RWPE1 (cell line): ENCODE results near the gene NKAP.
A peak's percentile ranks its signal among the peaks of the same experiment; 100 is the strongest.
"Not testable (repeated sequence)": the region's sequence is repeated elsewhere in the genome, so short reads cannot be mapped to it uniquely, and the experiment has no call there.

Experiments
- CTCF ChIA-PET: fragments of 350-600 bp; sonication (Branson Sonifier 250); formaldehyde crosslinking; extraction: SDS; loops from one replicate; lab custom pipeline; 2021; lab: Yijun Ruan, JAX
- POLR2A ChIA-PET: fragments of 400-600 bp; formaldehyde crosslinking; extraction: SDS; loops from one replicate; lab custom pipeline; 2020; ENCODE audit warnings: antibody characterized with exemption; ENCODE audit not compliant: low non-redundant PET; lab: Yijun Ruan, JAX
- DNase-seq: peaks from one replicate; pipeline ENCODE4 v3.0.0; 2012; ENCODE audit warnings: low spot score
- H3K27ac ChIP-seq: fragments of 450-650 bp; 2 replicates; pipeline ENCODE4 v1.5.1; 2017
- TF ChIP-seq, protein P1 (sequence below): fragments of 450-650 bp; conservative IDR thresholded peaks from 2 replicates; pipeline ENCODE4 v1.5.1; 2017; ENCODE audit warnings: low read depth, mild to moderate bottlenecking

Gene NKAP

DNA sequence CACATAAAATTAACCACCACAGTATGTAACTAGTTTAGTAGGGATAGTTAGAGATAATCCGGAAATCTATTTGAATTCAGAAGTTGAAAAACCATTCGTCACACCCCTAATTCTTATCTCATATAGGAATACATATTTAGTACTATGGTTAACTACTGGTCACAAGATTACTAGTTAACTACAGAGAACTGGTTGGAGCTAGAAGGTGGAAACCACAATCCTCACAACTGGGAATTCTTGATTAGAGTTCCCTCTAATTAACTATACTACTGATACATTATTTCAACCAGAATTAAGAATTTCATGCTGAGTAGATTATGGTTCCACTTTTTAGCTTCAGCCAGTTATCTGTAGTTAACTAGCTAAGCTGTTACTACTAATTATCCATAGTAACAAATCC, 39.9 kb upstream of the NKAP start:
- POLR2A ChIA-PET, result no interaction called here

GRCh38 chrX:119982145-119982544, 38.6 kb upstream of the NKAP start:
- CTCF ChIA-PET, result interaction anchor here (0.6 kb wide), 3 partner anchors 64 to 672 kb away, joined by 3 read pairs; no protein-coding TSS in a partner anchor
- no peak overlapping the region for H3K27ac ChIP-seq
- TF ChIP-seq, protein P1, sequence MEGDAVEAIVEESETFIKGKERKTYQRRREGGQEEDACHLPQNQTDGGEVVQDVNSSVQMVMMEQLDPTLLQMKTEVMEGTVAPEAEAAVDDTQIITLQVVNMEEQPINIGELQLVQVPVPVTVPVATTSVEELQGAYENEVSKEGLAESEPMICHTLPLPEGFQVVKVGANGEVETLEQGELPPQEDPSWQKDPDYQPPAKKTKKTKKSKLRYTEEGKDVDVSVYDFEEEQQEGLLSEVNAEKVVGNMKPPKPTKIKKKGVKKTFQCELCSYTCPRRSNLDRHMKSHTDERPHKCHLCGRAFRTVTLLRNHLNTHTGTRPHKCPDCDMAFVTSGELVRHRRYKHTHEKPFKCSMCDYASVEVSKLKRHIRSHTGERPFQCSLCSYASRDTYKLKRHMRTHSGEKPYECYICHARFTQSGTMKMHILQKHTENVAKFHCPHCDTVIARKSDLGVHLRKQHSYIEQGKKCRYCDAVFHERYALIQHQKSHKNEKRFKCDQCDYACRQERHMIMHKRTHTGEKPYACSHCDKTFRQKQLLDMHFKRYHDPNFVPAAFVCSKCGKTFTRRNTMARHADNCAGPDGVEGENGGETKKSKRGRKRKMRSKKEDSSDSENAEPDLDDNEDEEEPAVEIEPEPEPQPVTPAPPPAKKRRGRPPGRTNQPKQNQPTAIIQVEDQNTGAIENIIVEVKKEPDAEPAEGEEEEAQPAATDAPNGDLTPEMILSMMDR, result no peak
- POLR2A ChIA-PET, result no interaction called here
- no peak for DNase-seq

More for the DNA sequence above, 39.9 kb upstream of the NKAP start:
- DNase-seq, result no peak
- H3K27ac ChIP-seq, result no peak overlapping the region
- TF ChIP-seq, protein P1, result no peak
- CTCF ChIA-PET, result no interaction called here

DNA sequence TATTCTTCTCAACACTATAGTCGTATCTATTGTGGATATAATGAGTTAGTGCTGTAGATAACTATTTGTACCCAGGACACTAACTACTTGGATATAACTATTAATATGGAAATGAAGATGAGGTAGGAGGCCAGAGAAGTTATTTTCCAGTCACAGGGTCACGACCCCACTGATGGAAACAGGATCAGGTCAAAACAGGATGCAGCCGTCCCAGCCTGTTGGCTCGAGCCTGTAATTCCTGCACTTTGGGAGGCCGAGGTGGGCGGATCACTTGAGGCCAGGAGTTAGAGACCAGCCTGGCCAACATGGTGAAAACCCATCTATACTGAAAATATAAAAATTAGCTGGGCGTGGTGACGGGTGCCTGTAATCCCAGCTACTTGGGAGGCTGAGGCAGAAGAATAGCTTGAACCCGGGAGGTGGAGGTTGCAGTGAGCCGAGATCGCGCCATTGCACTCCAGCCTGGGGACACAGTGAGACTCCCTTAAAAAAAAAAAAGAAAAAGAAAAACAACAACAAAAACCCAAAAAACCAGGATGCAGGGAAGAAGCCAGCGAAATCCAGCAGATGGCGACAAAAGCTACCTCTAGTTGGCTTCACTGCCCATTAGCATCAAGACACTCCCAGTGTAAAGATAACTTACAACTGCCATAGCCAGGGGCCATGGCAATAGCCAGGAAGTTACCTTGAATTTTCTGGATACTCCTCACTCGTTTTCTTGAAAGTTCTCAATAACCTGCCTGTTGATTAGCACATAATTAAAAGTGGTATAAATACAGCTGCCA, 37.9 kb upstream of the NKAP start:
- H3K27ac ChIP-seq, result no peak overlapping the region
- POLR2A ChIA-PET, result no interaction called here
- TF ChIP-seq, protein P1, result peak; percentile 52
- CTCF ChIA-PET, result interaction anchor here (0.5 to 0.6 kb wide), 5 partner anchors 40 to 672 kb away, joined by 3 read pairs; no protein-coding TSS in a partner anchor
- peak; percentile 25 for DNase-seq

- DNase-seq, H3K27ac ChIP-seq, CTCF ChIA-PET, POLR2A ChIA-PET: not testable (repeated sequence)
Observed at GRCh38 chrX:119977172-119977571, 33.6 kb upstream of the NKAP start.

DNA sequence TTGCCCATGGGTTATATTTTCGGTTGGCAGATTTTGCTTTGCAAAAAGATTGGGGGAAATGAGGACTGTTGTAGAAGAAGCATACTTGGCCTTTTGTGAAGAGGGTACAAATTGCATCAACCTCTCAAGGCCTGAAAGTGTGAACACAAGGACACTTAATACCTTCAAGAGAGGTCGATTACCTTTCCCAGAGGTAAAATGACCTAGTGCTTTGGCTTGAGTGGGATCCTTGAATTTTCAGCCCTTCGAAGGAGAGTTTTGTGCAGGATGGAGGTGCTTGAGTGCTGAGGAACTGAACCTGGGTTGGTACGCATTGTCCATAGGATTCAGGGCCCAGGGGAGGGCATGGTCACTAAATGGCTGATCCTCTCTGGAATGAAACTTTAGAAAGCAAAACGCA, 27.6 kb upstream of the NKAP start:
- no peak overlapping the region for H3K27ac ChIP-seq
- no peak for DNase-seq
- POLR2A ChIA-PET, result no interaction called here
- CTCF ChIA-PET, result interaction anchor here (0.6 kb wide), 1 partner anchor 21 kb away, joined by 3 read pairs; no protein-coding TSS in a partner anchor
- TF ChIP-seq, protein P1, result no peak

- ChIA-PET POLR2A (no interaction called here), CTCF (interaction anchor here (0.6 kb wide), 1 partner anchor 22 kb away, joined by 3 read pairs; no protein-coding TSS in a partner anchor)
- DNase-seq, result no peak
- TF ChIP-seq, protein P1, result no peak
- H3K27ac ChIP-seq, result no peak overlapping the region
Observed at GRCh38 chrX:119970574-119970973, 27.0 kb upstream of the NKAP start.

- DNase-seq, H3K27ac ChIP-seq, CTCF ChIA-PET: not testable (repeated sequence)
- POLR2A ChIA-PET, result interaction anchor here (0.6 kb wide), 1 partner anchor 614 kb away, joined by 3 read pairs; no protein-coding TSS in a partner anchor
Observed at GRCh38 chrX:119966837-119967236, 23.3 kb upstream of the NKAP start.
